ENCODE data around the gene SESTD1. TPM values are rescaled to one million over a fixed set of nuclear protein-coding genes. Genes with fewer than 3 reads are reported as not detected.
A peak's percentile ranks its signal among the peaks of the same experiment; 100 is the strongest.

The SESTD1 gene
- total and polyA plus RNA-seq, 11 donors, result 2.9 to 48.7 (median 31.8) TPM

- DNase-seq (no peak), ATAC-seq (no peak)
- H3K27ac ChIP-seq, result no peak overlapping the region
- peaks cover 0 to 33% (median 14%) of the 10 kb centered on the region in 12 donors for H3K4me1 ChIP-seq
- H3K9me3 ChIP-seq, result no peaks in the 10 kb centered on the region
- H3K27me3 ChIP-seq, result no peaks in the 10 kb centered on the region
- TF ChIP-seq POLR2A (IDR thresholded peaks at IDR 0.05) (no peak), CTCF (IDR thresholded peaks at IDR 0.05) (no peak)
- 85 to 91% (median 89%) methylated on average over 3 of the region's 3 CpGs for WGBS, 4 donors
- intact Hi-C loops (cut with DNase I), result loop anchor here in 3 of 10 donors (5.0 to 10.0 kb wide), 3 partner anchors 35 to 47 kb away; no protein-coding TSS in a partner anchor
- peak overlapping the region in 5 of 12 donors; percentile 1 to 83 (median 80) for H3K4me3 ChIP-seq
- H3K36me3 ChIP-seq, result no peaks in the 10 kb centered on the region
These were observed 2.5 kb downstream of the SESTD1 start for GRCh38 chr2:179262077-179262660.

DNA sequence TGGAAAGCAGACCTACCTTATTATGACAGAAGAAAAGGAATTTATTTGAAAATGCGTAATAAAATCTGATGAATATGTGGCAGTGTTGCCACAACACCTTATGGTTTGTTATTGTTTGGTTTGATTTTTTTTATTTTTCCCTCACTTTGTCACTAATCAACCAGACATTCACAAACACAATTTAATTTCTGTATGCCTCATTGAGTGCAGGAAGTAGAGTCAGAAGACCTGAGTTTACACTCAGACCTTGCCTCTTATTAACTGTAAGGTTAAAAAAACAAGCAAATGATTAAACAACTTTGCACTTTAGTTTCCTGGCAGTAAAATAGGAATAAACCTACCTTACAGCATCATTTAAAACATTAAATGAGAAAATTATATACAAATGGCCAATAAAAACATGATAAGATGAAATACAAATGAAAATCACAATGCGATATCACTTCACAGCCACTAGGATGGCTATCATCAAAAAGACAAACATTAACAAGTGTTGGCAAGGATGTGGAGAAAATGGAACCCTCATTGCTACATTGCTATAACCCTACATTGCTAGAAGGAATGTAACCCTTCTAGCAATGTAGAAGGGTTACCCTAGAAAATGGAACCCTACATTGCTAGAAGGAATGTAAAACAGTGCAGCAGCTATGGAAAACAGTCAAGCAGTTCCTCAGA, 3.3 kb downstream of the SESTD1 start:
- DNase-seq (no peak), ATAC-seq (no peak)
- Histone ChIP-seq H3K4me1 (peaks cover 0 to 33% (median 14%) of the 10 kb centered on the region in 12 donors), H3K27ac (no peak overlapping the region), H3K9me3 (peaks cover 0 to 3% (median 0%) of the 10 kb centered on the region in 12 donors), H3K27me3 (no peaks in the 10 kb centered on the region), H3K4me3 (no peak overlapping the region), H3K36me3 (no peaks in the 10 kb centered on the region)
- intact Hi-C loops (cut with DNase I), result loop anchor here in 3 of 10 donors (5.0 to 10.0 kb wide), 3 partner anchors 34 to 46 kb away; no protein-coding TSS in a partner anchor
- TF ChIP-seq CTCF (IDR thresholded peaks at IDR 0.05) (peak in 2 of 12 donors; percentile 3 to 19), POLR2A (IDR thresholded peaks at IDR 0.05) (no peak)
- 49 to 98% (median 80%) methylated on average over 2 of the region's 2 CpGs for WGBS, 4 donors

DNA sequence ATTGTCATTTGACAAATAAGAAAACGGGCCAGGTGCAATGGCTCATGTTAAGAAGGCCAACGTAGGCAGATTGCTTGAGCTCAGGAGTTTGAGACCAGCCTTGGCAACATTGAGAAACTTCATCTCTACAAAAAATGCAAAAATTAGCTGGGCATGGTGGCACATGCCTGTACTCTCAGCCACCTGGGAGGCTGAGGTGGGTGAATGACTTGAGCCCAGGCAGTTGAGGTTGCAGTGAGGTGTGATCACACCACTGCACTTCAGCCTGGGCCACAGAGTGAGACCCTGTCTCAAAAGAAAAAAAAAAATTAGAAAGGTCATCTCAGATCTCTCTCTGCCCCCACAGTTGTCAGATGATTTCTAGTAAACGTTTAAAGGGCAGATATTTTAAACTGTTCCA, 4.4 kb downstream of the SESTD1 start:
- 66 to 78% (median 74%) methylated on average over 3 of the region's 3 CpGs for WGBS, 4 donors

More for the DNA sequence above, 4.4 kb downstream of the SESTD1 start:
- H3K36me3 ChIP-seq, result no peaks in the 10 kb centered on the region
- H3K27me3 ChIP-seq, result no peaks in the 10 kb centered on the region
- intact Hi-C loops (cut with DNase I), result loop anchor here in 3 of 10 donors (5.0 to 10.0 kb wide), 3 partner anchors 33 to 45 kb away; no protein-coding TSS in a partner anchor
- H3K9me3 ChIP-seq, result peaks cover 0 to 12% (median 0%) of the 10 kb centered on the region in 12 donors
- H3K4me3 ChIP-seq, result no peak overlapping the region
- ATAC-seq (no peak), DNase-seq (no peak)
- no peak for TF ChIP-seq CTCF (IDR thresholded peaks at IDR 0.05)
- peaks cover 0 to 30% (median 14%) of the 10 kb centered on the region in 12 donors for H3K4me1 ChIP-seq
- H3K27ac ChIP-seq, result no peak overlapping the region

All from heart left ventricle (tissue), 16 donors.